Endodermal cell (in vitro differentiated cells): ENCODE measurements around the gene THSD4. TPM values are rescaled to one million over a fixed set of nuclear protein-coding genes. Genes with fewer than 3 reads are reported as not detected.

Source experiments
- DNase-seq: peaks from one replicate; pipeline ENCODE4 v3.0.0-alpha.2; 2017
- H3K27ac ChIP-seq: 2 replicates; pipeline ENCODE4 v1.5.1; 2013; ENCODE audit warnings: mild to moderate bottlenecking, low read depth, low read length, moderate library complexity
- H3K27me3 ChIP-seq: 2 replicates; pipeline ENCODE4 v1.6.1; 2013; ENCODE audit warnings: mild to moderate bottlenecking, low read length, moderate library complexity; ENCODE audit not compliant: insufficient read depth, control insufficient read depth, poor library complexity, severe bottlenecking
- H3K36me3 ChIP-seq: 2 replicates; pipeline ENCODE4 v1.7.0; 2013; ENCODE audit warnings: mild to moderate bottlenecking, low read length, moderate library complexity; ENCODE audit not compliant: control insufficient read depth, insufficient read depth
- H3K4me1 ChIP-seq: one replicate; pipeline ENCODE4 v1.7.0; 2013; ENCODE audit warnings: low read length; ENCODE audit not compliant: control insufficient read depth, insufficient read depth
- H3K4me3 ChIP-seq: 2 replicates; pipeline ENCODE4 v1.5.1; 2013; ENCODE audit warnings: mild to moderate bottlenecking, low read length, moderate library complexity
- H3K9ac ChIP-seq: 2 replicates; pipeline ENCODE4 v1.6.1; 2013; ENCODE audit warnings: mild to moderate bottlenecking, low read length, moderate library complexity; ENCODE audit not compliant: poor library complexity, severe bottlenecking; ENCODE audit errors: extremely low read depth
- H3K9me3 ChIP-seq: 2 replicates; pipeline ENCODE4 v1.6.1; 2013; ENCODE audit warnings: mild to moderate bottlenecking, low read length, moderate library complexity; ENCODE audit not compliant: control insufficient read depth
- H3K27ac Mint-ChIP-seq: 2 replicates; pipeline ENCODE4 v1.8.0; 2020; ENCODE audit warnings: mixed read lengths
- H3K27me3 Mint-ChIP-seq: 2 replicates; pipeline ENCODE4 v1.8.0; 2021; ENCODE audit warnings: mild to moderate bottlenecking, mixed read lengths; ENCODE audit not compliant: insufficient read depth
- H3K36me3 Mint-ChIP-seq: 2 replicates; pipeline ENCODE4 v1.8.0; 2020; ENCODE audit warnings: low read depth, mixed read lengths
- H3K4me1 Mint-ChIP-seq: 2 replicates; pipeline ENCODE4 v1.8.0; 2020; ENCODE audit warnings: mixed read lengths
- H3K4me3 Mint-ChIP-seq: 2 replicates; pipeline ENCODE4 v1.8.0; 2020; ENCODE audit warnings: mild to moderate bottlenecking, moderate library complexity, mixed read lengths
- H3K9me3 Mint-ChIP-seq: 2 replicates; pipeline ENCODE4 v1.8.0; 2020; ENCODE audit warnings: mild to moderate bottlenecking, mixed read lengths
- WGBS, 2 experiments: methylation state at CpG; one replicate each; pipeline versions ENCODE4 v1.1.5 to v1.1.7; 2013; ENCODE audit warnings: missing lambda C conversion rate in 2 of 2, mixed read lengths in 1 of 2; ENCODE audit not compliant: insufficient coverage in 1 of 2, insufficient read length in 1 of 2; 5-methylcytosine and 5-hydroxymethylcytosine counted together
- total RNA-seq, 2 donors: library from RNA; stranded (reverse); fragmentation: NEBNext Ultra II Directional in 1 of 2; extraction: Animal tissue kit (Norgen Biotek cat#: 25700) in 1 of 2; gene quantifications; 2 replicates in 1 of 2; 3 replicates in 1 of 2; pipeline ENCODE4 v1.2.1, GENCODE V29; 2021
- TF ChIP-seq, protein P1 (sequence below): fragments of 200-600 bp; sonication (generic); conservative IDR thresholded peaks from 2 replicates; pipeline ENCODE4 v1.5.0; 2021; ENCODE audit warnings: antibody characterized with exemption, mild to moderate bottlenecking

THSD4 gene
- total RNA-seq, 2 donors from 2014 or later: 4.6 to 5.4 TPM

DNA sequence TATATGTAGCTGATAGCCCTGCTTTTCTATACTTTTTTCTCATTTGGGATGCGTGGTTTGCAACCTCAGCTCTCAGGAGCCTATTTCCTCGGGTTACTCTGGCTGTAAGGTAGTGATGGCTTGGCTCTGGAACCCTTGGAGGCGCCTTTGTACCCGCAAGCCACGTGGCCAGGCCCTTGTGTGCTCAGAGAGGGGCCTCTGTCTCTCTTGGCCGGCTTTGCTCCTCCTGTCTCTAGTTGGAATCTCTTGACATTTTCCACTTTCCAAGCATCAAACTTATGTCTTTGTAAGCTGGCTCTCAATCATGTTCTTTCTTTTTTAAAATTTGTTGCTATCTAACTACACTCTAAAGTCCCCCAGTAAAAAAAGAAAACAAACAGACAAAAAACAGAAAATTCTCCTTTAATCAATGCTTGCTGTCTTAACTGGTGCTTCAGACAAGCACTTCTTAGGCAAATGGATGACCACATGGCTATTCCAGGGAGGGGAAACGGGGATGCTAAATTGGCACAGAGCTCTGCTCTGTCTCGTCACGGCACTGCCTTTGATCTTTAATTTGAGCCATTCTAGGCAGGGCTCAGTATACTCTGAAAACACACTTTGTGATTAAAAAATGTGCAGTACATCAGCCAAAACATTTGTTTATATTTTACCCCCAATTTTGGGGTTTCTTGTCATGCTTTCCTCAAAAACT lies 514.7 kb downstream of the THSD4 start:
- Mint-ChIP-seq H3K27me3 (no peaks in the 10 kb centered on the region), H3K4me3 (no peak overlapping the region), H3K4me1 (peaks cover 44% of the 10 kb centered on the region), H3K27ac (no peak overlapping the region), H3K36me3 (no peaks in the 10 kb centered on the region), H3K9me3 (no peaks in the 10 kb centered on the region)
- Histone ChIP-seq H3K4me1 (peaks cover 13% of the 10 kb centered on the region), H3K27me3 (no peaks in the 10 kb centered on the region), H3K27ac (no peak overlapping the region), H3K9ac (no peak overlapping the region), H3K4me3 (no peak overlapping the region), H3K9me3 (no peaks in the 10 kb centered on the region), H3K36me3 (no peaks in the 10 kb centered on the region)
- no peak for DNase-seq
- TF ChIP-seq, protein P1, sequence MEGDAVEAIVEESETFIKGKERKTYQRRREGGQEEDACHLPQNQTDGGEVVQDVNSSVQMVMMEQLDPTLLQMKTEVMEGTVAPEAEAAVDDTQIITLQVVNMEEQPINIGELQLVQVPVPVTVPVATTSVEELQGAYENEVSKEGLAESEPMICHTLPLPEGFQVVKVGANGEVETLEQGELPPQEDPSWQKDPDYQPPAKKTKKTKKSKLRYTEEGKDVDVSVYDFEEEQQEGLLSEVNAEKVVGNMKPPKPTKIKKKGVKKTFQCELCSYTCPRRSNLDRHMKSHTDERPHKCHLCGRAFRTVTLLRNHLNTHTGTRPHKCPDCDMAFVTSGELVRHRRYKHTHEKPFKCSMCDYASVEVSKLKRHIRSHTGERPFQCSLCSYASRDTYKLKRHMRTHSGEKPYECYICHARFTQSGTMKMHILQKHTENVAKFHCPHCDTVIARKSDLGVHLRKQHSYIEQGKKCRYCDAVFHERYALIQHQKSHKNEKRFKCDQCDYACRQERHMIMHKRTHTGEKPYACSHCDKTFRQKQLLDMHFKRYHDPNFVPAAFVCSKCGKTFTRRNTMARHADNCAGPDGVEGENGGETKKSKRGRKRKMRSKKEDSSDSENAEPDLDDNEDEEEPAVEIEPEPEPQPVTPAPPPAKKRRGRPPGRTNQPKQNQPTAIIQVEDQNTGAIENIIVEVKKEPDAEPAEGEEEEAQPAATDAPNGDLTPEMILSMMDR: no peak
- 69 to 70% methylated on average over 8 to 9 of the region's 9 CpGs for WGBS, 2 experiments

DNA sequence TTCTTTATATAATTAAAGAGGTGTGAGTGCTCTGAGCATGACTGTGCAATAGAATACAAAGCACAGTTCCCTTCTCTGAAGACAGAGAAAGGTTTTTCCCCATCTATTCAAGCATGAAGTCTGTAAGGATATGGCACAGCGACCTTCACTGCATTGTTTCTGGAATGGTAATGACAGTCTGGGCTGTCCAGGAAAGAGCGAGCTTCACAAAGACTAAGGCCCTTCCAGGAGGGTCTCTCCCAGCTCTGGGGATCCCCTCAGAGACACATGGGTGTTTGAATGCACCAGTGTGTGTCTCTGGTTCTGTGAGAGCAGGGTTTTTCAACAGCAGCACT lies 515.2 kb downstream of the THSD4 start:
- no peaks in the 10 kb centered on the region for H3K36me3 Mint-ChIP-seq
- Histone ChIP-seq H3K27ac (peak overlapping the region; percentile 21), H3K9me3 (no peaks in the 10 kb centered on the region), H3K4me1 (peaks cover 13% of the 10 kb centered on the region), H3K4me3 (no peak overlapping the region), H3K27me3 (no peaks in the 10 kb centered on the region), H3K9ac (no peak overlapping the region), H3K36me3 (no peaks in the 10 kb centered on the region)
- TF ChIP-seq, protein P1: no peak
- WGBS, 2 experiments: 91 to 94% methylated on average over 2 of the region's 2 CpGs
- H3K27me3 Mint-ChIP-seq: no peaks in the 10 kb centered on the region
- no peaks in the 10 kb centered on the region for H3K9me3 Mint-ChIP-seq
- peaks cover 48% of the 10 kb centered on the region for H3K4me1 Mint-ChIP-seq
- no peak overlapping the region for H3K4me3 Mint-ChIP-seq
- H3K27ac Mint-ChIP-seq: no peak overlapping the region
- no peak for DNase-seq

DNA sequence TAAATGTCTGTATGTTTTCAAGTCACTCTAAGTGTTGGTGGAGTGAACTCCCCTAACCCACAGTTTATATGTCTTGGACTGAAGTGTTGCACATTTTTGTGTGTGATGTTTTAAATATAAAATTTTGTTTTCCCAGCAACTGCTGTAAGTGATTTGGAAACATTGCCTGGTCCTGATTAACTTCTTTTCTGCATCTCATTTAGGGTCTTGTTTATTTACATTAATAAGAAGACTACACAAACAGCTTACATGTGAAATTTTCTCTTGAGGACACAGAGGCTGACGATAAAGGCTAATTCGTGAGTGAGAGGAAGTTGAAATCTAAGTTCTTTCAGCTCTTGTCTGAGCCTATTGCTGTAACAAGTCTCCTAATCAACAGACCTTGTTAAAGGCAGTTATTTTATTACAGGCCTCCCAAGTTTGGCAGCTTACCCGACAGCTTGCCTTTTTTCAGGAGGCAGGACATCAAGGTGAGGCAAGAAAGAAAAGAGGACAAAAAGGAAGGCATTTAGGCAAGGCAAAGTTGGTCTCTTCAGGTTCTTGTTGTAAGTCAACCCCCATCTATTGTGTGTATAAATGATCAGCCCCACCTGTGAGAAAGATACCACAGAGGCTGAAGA lies 517.4 kb downstream of the THSD4 start:
- Histone ChIP-seq H3K9me3 (no peaks in the 10 kb centered on the region), H3K4me3 (no peak overlapping the region), H3K9ac (no peak overlapping the region), H3K4me1 (peaks cover 13% of the 10 kb centered on the region), H3K27ac (no peak overlapping the region), H3K27me3 (no peaks in the 10 kb centered on the region), H3K36me3 (no peaks in the 10 kb centered on the region)
- Mint-ChIP-seq H3K27ac (no peak overlapping the region), H3K9me3 (no peaks in the 10 kb centered on the region), H3K27me3 (peaks cover 2% of the 10 kb centered on the region), H3K4me1 (peaks cover 46% of the 10 kb centered on the region), H3K4me3 (no peak overlapping the region), H3K36me3 (no peaks in the 10 kb centered on the region)
- TF ChIP-seq, protein P1: no peak
- no peak for DNase-seq
- 92% methylated on average over 3 of the region's 3 CpGs; no CpG with 5 or more reads in 1 of the 2 experiments for WGBS, 2 experiments
